Measurements from ENCODE around the gene DBI. TPM values are rescaled to one million over a fixed set of nuclear protein-coding genes. Genes with fewer than 3 reads are reported as not detected.

The DBI gene
- total and polyA plus RNA-seq, 3 donors from 2014 or later, result 109 to 434 (median 130) TPM

GRCh38 chr2:119415630-119416029, 48.9 kb downstream of the DBI start:
- no peaks in the 10 kb centered on the region for H3K36me3 ChIP-seq (ENCODE audit: low read depth, missing control alignments)
- WGBS, 2 donors, result 85 to 88% methylated on average over 1 of the region's 1 CpG
- no peaks in the 10 kb centered on the region for H3K9me3 ChIP-seq
- intact Hi-C loops (cut with DNase I; ENCODE audit: low total_unique reads), result no loop called here
- TF ChIP-seq CTCF (IDR thresholded peaks at IDR 0.05), result no peak
- no peak for TF ChIP-seq POLR2A (IDR thresholded peaks at IDR 0.05)
- H3K4me3 ChIP-seq, result no peak overlapping the region
- no peak for DNase-seq
- H3K4me1 ChIP-seq, result no peaks in the 10 kb centered on the region
- H3K27ac ChIP-seq, result no peak overlapping the region
- no peaks in the 10 kb centered on the region for H3K27me3 ChIP-seq

GRCh38 chr2:119416299-119416923, 49.6 kb downstream of the DBI start:
- no peaks in the 10 kb centered on the region for H3K9me3 ChIP-seq
- H3K36me3 ChIP-seq (ENCODE audit: low read depth, missing control alignments), result no peaks in the 10 kb centered on the region
- intact Hi-C loops (cut with DNase I; ENCODE audit: low total_unique reads), result no loop called here
- H3K4me1 ChIP-seq, result no peaks in the 10 kb centered on the region
- no peak for DNase-seq
- TF ChIP-seq CTCF (IDR thresholded peaks at IDR 0.05) (no peak), POLR2A (IDR thresholded peaks at IDR 0.05) (no peak)
- 80 to 91% methylated on average over 4 of the region's 4 CpGs for WGBS, 2 donors
- H3K27me3 ChIP-seq, result no peaks in the 10 kb centered on the region
- no peak overlapping the region for H3K4me3 ChIP-seq
- no peak overlapping the region for H3K27ac ChIP-seq

- Histone ChIP-seq H3K4me3 (no peak overlapping the region), H3K36me3 (ENCODE audit: low read depth, missing control alignments) (no peaks in the 10 kb centered on the region), H3K27ac (no peak overlapping the region), H3K9me3 (no peaks in the 10 kb centered on the region), H3K27me3 (no peaks in the 10 kb centered on the region), H3K4me1 (no peaks in the 10 kb centered on the region)
- 93% methylated on average over 6 of the region's 6 CpGs for WGBS, 2 donors
- intact Hi-C loops (cut with DNase I; ENCODE audit: low total_unique reads), result no loop called here
- no peak for TF ChIP-seq CTCF (IDR thresholded peaks at IDR 0.05)
- TF ChIP-seq POLR2A (IDR thresholded peaks at IDR 0.05), result no peak
- DNase-seq, result no peak
Measured at GRCh38 chr2:119417908-119418307, 51.1 kb downstream of the DBI start.

- no peaks in the 10 kb centered on the region for H3K27me3 ChIP-seq
- no peak overlapping the region for H3K27ac ChIP-seq
- DNase-seq, result no peak
- H3K9me3 ChIP-seq, result no peaks in the 10 kb centered on the region
- WGBS, 2 donors, result 93 to 97% methylated on average over 1 of the region's 1 CpG
- no peaks in the 10 kb centered on the region for H3K4me1 ChIP-seq
- TF ChIP-seq CTCF (IDR thresholded peaks at IDR 0.05) (no peak), POLR2A (IDR thresholded peaks at IDR 0.05) (no peak)
- intact Hi-C loops (cut with DNase I; ENCODE audit: low total_unique reads), result no loop called here
- no peak overlapping the region for H3K4me3 ChIP-seq
- H3K36me3 ChIP-seq (ENCODE audit: low read depth, missing control alignments), result no peaks in the 10 kb centered on the region
Measured at GRCh38 chr2:119419065-119419464, 52.3 kb downstream of the DBI start.

Measured in testis (tissue), 3 donors.